ENCODE results near the gene RASSF7. TPM values are rescaled to one million over a fixed set of nuclear protein-coding genes. Genes with fewer than 3 reads are reported as not detected.

RASSF7 gene
- total and polyA plus RNA-seq, 7 donors = 0.65 to 1.4 (median 0.92) TPM; not detected in 1

DNA sequence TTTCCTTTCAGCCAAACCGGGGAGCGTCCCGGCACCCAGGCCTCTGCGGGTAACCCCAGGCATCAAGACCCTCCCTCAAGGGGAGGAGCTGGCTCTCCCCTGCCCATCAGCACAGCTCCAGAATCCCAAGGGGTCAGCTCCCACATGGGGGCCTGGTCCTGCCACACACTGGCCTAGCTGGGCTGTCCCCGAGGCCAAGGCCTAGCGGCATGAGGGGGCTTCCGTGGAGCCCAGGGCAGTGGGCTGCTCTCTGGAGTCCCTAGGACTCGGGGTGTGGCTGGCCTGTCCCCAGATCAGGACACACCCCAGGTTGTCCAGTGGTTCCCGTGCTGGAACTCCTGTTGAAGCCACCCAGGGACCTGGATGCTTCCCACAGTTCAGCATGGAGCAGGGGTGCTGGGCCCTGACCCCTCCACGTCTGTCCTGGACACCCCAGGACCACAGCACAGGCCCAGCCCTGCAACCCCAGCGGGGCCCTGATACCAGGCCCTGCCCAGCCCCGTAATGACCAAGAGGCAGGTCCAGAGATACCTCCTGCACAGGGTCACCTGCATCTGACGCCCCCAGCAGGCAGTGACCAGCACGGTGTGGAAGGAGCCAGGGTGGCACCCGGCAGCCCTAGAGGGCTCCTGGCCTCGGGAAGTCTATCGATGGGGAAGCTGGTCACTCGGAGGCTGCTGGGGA, 30.9 kb upstream of the RASSF7 start:
- Histone ChIP-seq H3K27ac (no peak overlapping the region), H3K36me3 (ENCODE audit: insufficient read depth in 1 of 2, low read depth in 1 of 2) (peaks cover 0 to 29% of the 10 kb centered on the region in 2 donors), H3K27me3 (ENCODE audit: insufficient read depth in 3 of 3, low read length in 2 of 3) (no peaks in the 10 kb centered on the region), H3K9me3 (no peaks in the 10 kb centered on the region), H3K4me1 (peaks cover 28% of the 10 kb centered on the region), H3K4me3 (no peak overlapping the region)
- intact Hi-C loops (cut with DNase I) = no loop called here
- ATAC-seq (no peak), DNase-seq (peak in 1 of 2 donors; percentile 49)
- 82 to 83% (median 83%) methylated on average over 18 of the region's 18 CpGs for WGBS, 3 donors
- TF ChIP-seq, protein P1, sequence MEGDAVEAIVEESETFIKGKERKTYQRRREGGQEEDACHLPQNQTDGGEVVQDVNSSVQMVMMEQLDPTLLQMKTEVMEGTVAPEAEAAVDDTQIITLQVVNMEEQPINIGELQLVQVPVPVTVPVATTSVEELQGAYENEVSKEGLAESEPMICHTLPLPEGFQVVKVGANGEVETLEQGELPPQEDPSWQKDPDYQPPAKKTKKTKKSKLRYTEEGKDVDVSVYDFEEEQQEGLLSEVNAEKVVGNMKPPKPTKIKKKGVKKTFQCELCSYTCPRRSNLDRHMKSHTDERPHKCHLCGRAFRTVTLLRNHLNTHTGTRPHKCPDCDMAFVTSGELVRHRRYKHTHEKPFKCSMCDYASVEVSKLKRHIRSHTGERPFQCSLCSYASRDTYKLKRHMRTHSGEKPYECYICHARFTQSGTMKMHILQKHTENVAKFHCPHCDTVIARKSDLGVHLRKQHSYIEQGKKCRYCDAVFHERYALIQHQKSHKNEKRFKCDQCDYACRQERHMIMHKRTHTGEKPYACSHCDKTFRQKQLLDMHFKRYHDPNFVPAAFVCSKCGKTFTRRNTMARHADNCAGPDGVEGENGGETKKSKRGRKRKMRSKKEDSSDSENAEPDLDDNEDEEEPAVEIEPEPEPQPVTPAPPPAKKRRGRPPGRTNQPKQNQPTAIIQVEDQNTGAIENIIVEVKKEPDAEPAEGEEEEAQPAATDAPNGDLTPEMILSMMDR (IDR thresholded peaks at IDR 0.05) = no peak

DNA sequence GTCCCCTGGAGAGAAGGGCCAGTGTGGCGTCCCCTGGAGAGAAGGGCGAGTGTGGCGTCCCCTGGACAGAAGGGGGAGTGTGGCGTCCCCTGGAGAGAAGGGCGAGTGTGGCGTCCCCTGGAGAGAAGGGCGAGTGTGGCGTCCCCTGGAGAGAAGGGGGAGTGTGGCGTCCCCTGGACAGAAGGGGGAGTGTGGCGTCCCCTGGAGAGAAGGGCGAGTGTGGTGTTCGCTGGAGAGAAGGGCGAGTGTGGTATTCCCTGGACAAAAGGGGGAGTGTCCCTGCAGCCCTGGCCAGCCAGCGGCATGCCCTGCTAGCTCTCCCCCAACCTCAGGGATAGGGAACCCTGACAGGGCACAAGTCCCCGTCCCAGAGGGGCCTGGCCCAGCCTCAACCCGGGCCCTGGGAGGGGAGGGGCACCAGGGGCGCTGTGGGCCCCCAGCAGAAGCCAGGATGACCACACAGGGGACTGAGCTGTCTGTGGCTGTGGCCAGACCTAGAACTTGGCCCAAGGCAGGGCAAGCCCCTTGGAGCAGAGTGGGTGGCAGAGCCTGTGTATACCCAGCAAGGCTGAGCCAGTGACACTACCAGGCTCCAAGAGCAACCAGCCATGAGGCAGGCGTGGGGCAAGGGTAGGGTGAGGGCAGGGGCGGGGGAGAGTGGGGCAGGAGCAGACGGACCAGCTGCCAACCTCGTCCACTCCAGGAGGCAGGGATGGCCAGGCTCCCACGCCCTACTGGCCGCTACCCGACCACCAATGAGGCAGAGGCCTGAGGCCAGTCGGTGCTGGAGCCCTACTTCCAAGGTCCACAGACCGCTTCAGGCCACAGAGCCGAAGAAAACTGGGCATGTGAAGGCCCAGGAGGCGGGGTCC, 29.6 kb upstream of the RASSF7 start:
- H3K4me3 ChIP-seq = no peak overlapping the region
- peaks cover 32% of the 10 kb centered on the region for H3K4me1 ChIP-seq
- intact Hi-C loops (cut with DNase I) = no loop called here
- H3K27me3 ChIP-seq (ENCODE audit: insufficient read depth in 3 of 3, low read length in 2 of 3) = no peaks in the 10 kb centered on the region
- TF ChIP-seq, protein P1 (IDR thresholded peaks at IDR 0.05) = no peak
- DNase-seq (no peak), ATAC-seq (no peak)
- H3K36me3 ChIP-seq (ENCODE audit: insufficient read depth in 1 of 2, low read depth in 1 of 2) = peaks cover 0 to 29% of the 10 kb centered on the region in 2 donors
- no peak overlapping the region for H3K27ac ChIP-seq
- no peaks in the 10 kb centered on the region for H3K9me3 ChIP-seq
- 83 to 88% (median 86%) methylated on average over 23 to 28 of the region's 28 CpGs for WGBS, 3 donors

DNA sequence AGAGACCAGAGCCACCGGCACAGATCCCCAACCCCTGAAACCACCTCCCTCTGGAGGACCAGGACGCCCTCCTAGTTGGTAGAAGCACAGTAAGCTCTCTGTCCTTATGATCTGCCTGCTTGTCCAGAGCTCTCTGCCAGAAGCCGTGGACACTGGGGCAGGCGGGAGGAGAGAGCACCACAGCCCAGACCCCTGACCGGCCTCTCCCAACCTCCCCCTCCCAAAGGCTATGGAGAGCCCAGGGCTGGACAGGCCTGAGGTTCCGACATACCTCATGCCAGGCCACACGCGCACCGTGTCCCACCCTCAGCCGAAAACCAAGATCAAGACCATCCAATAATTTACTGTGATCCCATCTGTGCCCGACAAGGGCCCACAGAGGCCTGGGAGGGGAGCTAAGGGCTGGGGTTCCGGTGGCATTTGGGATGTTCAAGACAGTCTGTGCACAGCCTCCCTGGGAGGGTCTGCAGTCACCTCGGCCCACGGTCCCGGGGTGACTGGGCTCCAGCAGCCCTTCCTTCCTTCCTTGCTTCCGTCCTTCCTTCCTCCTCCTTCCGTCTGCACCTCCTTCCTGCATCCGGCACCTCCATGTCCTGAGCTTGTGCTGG, 28.7 kb upstream of the RASSF7 start:
- no peaks in the 10 kb centered on the region for H3K9me3 ChIP-seq
- peaks cover 35% of the 10 kb centered on the region for H3K4me1 ChIP-seq
- peaks cover 0 to 29% of the 10 kb centered on the region in 2 donors for H3K36me3 ChIP-seq (ENCODE audit: insufficient read depth in 1 of 2, low read depth in 1 of 2)
- 78 to 81% (median 80%) methylated on average over 18 of the region's 18 CpGs for WGBS, 3 donors
- no peak overlapping the region for H3K27ac ChIP-seq
- DNase-seq (peak in 1 of 2 donors; percentile 44), ATAC-seq (no peak)
- intact Hi-C loops (cut with DNase I) = no loop called here
- peaks cover 0 to 1% (median 0%) of the 10 kb centered on the region in 3 donors for H3K27me3 ChIP-seq (ENCODE audit: insufficient read depth in 3 of 3, low read length in 2 of 3)
- TF ChIP-seq, protein P1 (IDR thresholded peaks at IDR 0.05) = no peak
- no peak overlapping the region for H3K4me3 ChIP-seq

DNA sequence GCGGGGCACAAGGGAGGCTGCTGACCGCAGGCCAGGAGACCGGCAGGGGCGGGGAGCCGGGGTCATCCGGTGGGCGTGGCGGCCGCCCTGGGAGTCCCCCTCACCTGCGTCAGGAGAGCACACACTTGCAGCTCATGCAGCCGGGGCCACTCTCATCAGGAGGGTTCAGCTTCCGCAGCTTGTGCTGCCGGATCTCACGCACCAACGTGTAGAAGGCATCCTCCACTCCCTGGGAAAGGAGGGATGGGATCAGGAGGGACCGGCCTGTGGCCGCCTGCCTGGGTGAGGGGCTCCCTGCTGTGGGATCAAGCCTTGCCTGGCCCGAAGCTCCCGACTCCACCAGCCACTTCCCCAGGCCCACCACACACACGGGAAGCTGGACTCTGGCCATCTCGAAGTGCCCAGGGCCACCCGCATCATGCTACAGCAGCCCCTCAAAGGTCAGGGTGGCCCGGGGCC, 28.2 kb upstream of the RASSF7 start:
- Histone ChIP-seq H3K4me1 (peaks cover 40% of the 10 kb centered on the region), H3K4me3 (no peak overlapping the region), H3K9me3 (no peaks in the 10 kb centered on the region), H3K36me3 (ENCODE audit: insufficient read depth in 1 of 2, low read depth in 1 of 2) (peaks cover 0 to 29% of the 10 kb centered on the region in 2 donors), H3K27me3 (ENCODE audit: insufficient read depth in 3 of 3, low read length in 2 of 3) (peaks cover 0 to 7% (median 0%) of the 10 kb centered on the region in 3 donors), H3K27ac (no peak overlapping the region)
- TF ChIP-seq, protein P1 (IDR thresholded peaks at IDR 0.05) = no peak
- peak in 1 of 2 donors; percentile 52 for DNase-seq
- WGBS, 3 donors = 74 to 84% (median 82%) methylated on average over 22 to 23 of the region's 23 CpGs
- no peak for ATAC-seq
- intact Hi-C loops (cut with DNase I) = no loop called here
